Common myeloid progenitor, CD34-positive (primary cell): Measurements from ENCODE around the gene POSTN.

ENCODE experiments used
- CTCF ChIA-PET: fragments of 350-600 bp; sonication (Branson Sonifier 250); formaldehyde crosslinking; loops from one replicate; lab custom pipeline; 2021; ENCODE audit warnings: antibody characterized with exemption; lab: Charles Lee
- POLR2A ChIA-PET: fragments of 350-600 bp; sonication (Branson Sonifier 250); formaldehyde crosslinking; loops from one replicate; lab custom pipeline; 2021; ENCODE audit warnings: antibody characterized with exemption; lab: Charles Lee
- DNase-seq, 3 donors: peaks; one replicate each; pipeline versions ENCODE4 v3.0.0 to v3.0.0-alpha.2; 2013
- H3K27ac ChIP-seq, 2 experiments: 1 replicate in 1 of 2; 2 replicates in 1 of 2; pipeline ENCODE4 v1.7.0; 2013; ENCODE audit warnings: inconsistent platforms in 2 of 2, low read length in 2 of 2, mild to moderate bottlenecking in 2 of 2, low read depth in 1 of 2, moderate library complexity in 1 of 2; ENCODE audit not compliant: severe bottlenecking in 2 of 2, insufficient read depth in 1 of 2, poor library complexity in 1 of 2
- H3K27me3 ChIP-seq, 5 experiments: replicated peaks in 2 of 5; 1 replicate in 3 of 5; 2 replicates in 2 of 5; pipeline versions ENCODE4 v1.6.1 to v1.7.0; 2013; ENCODE audit warnings: low read length in 4 of 5, mild to moderate bottlenecking in 2 of 5, moderate library complexity in 2 of 5, inconsistent platforms in 1 of 5; ENCODE audit not compliant: insufficient read depth in 5 of 5, control insufficient read depth in 4 of 5
- H3K36me3 ChIP-seq, 4 experiments: 1 replicate in 2 of 4; 2 replicates in 2 of 4; pipeline versions ENCODE4 v1.6.1 to v1.7.0; 2013; ENCODE audit warnings: low read length in 3 of 4, control low read depth in 1 of 4, mild to moderate bottlenecking in 1 of 4; ENCODE audit not compliant: control insufficient read depth in 4 of 4, insufficient read depth in 4 of 4
- H3K4me1 ChIP-seq, 4 experiments: 1 replicate in 3 of 4; 2 replicates in 1 of 4; pipeline versions ENCODE4 v1.6.1 to v1.7.1; 2013; ENCODE audit warnings: low read length in 3 of 4, mild to moderate bottlenecking in 3 of 4, control low read depth in 1 of 4, inconsistent platforms in 1 of 4, moderate library complexity in 1 of 4; ENCODE audit not compliant: control insufficient read depth in 4 of 4, insufficient read depth in 4 of 4; ENCODE audit errors: control extremely low read depth in 1 of 4
- H3K4me3 ChIP-seq, 7 experiments: 1 replicate in 4 of 7; 2 replicates in 3 of 7; pipeline versions ENCODE4 v1.5.1 to v1.7.0; 2013; ENCODE audit warnings: mild to moderate bottlenecking in 7 of 7, low read length in 6 of 7, moderate library complexity in 6 of 7, inconsistent platforms in 2 of 7, low read depth in 2 of 7, control low read depth in 1 of 7; ENCODE audit not compliant: insufficient read depth in 4 of 7, control insufficient read depth in 1 of 7; ENCODE audit errors: extremely low read depth in 1 of 7
- H3K9me3 ChIP-seq, 5 experiments: 1 replicate in 4 of 5; 2 replicates in 1 of 5; pipeline versions ENCODE4 v1.6.1 to v1.7.1; 2013; ENCODE audit warnings: low read length in 4 of 5, mild to moderate bottlenecking in 2 of 5, inconsistent platforms in 1 of 5, low read depth in 1 of 5, moderate library complexity in 1 of 5; ENCODE audit not compliant: control insufficient read depth in 4 of 5, insufficient read depth in 2 of 5; ENCODE audit errors: control extremely low read depth in 1 of 5
- WGBS: methylation state at CpG from one replicate; pipeline ENCODE4 v1.1.5; 2013; ENCODE audit not compliant: insufficient coverage; 5-methylcytosine and 5-hydroxymethylcytosine counted together

The POSTN gene

GRCh38 chr13:37544995-37545394 is 53.6 kb downstream of the POSTN start:
- POLR2A ChIA-PET: interaction anchor here (0.7 kb wide), 1 partner anchor 49 kb away, joined by 3 read pairs; no protein-coding TSS in a partner anchor
- H3K36me3 ChIP-seq: no peaks in the 10 kb centered on the region
- no peaks in the 10 kb centered on the region for H3K4me1 ChIP-seq
- CTCF ChIA-PET: no interaction called here
- H3K27me3 ChIP-seq: no peaks in the 10 kb centered on the region
- WGBS: 88% methylated on average over 2 of the region's 3 CpGs
- no peak for DNase-seq
- no peak overlapping the region for H3K4me3 ChIP-seq
- H3K27ac ChIP-seq: no peak overlapping the region
- H3K9me3 ChIP-seq: peaks cover 0 to 4% (median 0%) of the 10 kb centered on the region in 5 experiments

- no peak for DNase-seq
- CTCF ChIA-PET: no interaction called here
- H3K9me3 ChIP-seq: no peaks in the 10 kb centered on the region
- no CpG with 5 or more reads among the region's 3 CpGs for WGBS
- H3K4me3 ChIP-seq: no peak overlapping the region
- no peak overlapping the region for H3K27ac ChIP-seq
- POLR2A ChIA-PET: no interaction called here
- no peaks in the 10 kb centered on the region for H3K4me1 ChIP-seq
- no peaks in the 10 kb centered on the region for H3K36me3 ChIP-seq
- H3K27me3 ChIP-seq: no peaks in the 10 kb centered on the region
Observed at GRCh38 chr13:37539976-37540605, 58.5 kb downstream of the POSTN start.

GRCh38 chr13:37539170-37539569 is 59.4 kb downstream of the POSTN start:
- no peaks in the 10 kb centered on the region for H3K27me3 ChIP-seq
- DNase-seq: no peak
- H3K9me3 ChIP-seq: no peaks in the 10 kb centered on the region
- WGBS: no CpG with 5 or more reads among the region's 2 CpGs
- ChIA-PET CTCF (no interaction called here), POLR2A (no interaction called here)
- no peaks in the 10 kb centered on the region for H3K36me3 ChIP-seq
- H3K4me1 ChIP-seq: no peaks in the 10 kb centered on the region
- no peak overlapping the region for H3K4me3 ChIP-seq
- H3K27ac ChIP-seq: no peak overlapping the region

GRCh38 chr13:37535501-37535900 is 63.1 kb downstream of the POSTN start:
- no peaks in the 10 kb centered on the region for H3K4me1 ChIP-seq
- no peaks in the 10 kb centered on the region for H3K36me3 ChIP-seq
- peaks cover 0 to 5% (median 2%) of the 10 kb centered on the region in 5 experiments for H3K9me3 ChIP-seq
- DNase-seq: no peak
- H3K27ac ChIP-seq: no peak overlapping the region
- ChIA-PET CTCF (no interaction called here), POLR2A (no interaction called here)
- WGBS: no CpG with 5 or more reads among the region's 2 CpGs
- H3K27me3 ChIP-seq: no peaks in the 10 kb centered on the region
- H3K4me3 ChIP-seq: no peak overlapping the region

DNA sequence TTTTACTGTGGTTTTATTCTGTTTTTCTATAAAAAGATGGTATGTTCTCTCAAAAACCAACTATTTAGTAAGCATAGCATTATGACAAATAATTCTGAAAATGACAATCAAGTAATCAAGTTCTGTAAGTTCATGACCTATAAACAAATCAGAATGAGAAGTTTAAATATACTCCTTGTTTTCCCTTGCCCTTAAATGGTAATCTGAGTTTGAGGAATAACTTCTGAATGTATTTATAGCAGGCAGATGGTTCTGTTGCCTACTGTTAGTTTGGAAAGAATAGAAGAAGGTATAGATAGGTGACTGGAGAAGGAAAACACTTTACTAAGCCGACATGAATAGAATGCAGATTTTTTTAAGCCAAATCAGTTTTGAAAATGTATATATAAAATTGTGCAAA is 63.9 kb downstream of the POSTN start:
- Histone ChIP-seq H3K9me3 (peaks cover 0 to 5% (median 2%) of the 10 kb centered on the region in 5 experiments), H3K36me3 (no peaks in the 10 kb centered on the region), H3K4me3 (no peak overlapping the region), H3K27ac (no peak overlapping the region), H3K4me1 (no peaks in the 10 kb centered on the region), H3K27me3 (no peaks in the 10 kb centered on the region)
- CTCF ChIA-PET: no interaction called here
- no peak for DNase-seq
- WGBS: no CpG with 5 or more reads among the region's 1 CpG
- POLR2A ChIA-PET: no interaction called here

- Histone ChIP-seq H3K27me3 (no peaks in the 10 kb centered on the region), H3K9me3 (peaks cover 0 to 5% (median 2%) of the 10 kb centered on the region in 5 experiments), H3K4me1 (no peaks in the 10 kb centered on the region), H3K36me3 (no peaks in the 10 kb centered on the region), H3K4me3 (no peak overlapping the region), H3K27ac (no peak overlapping the region)
- WGBS: 100% methylated on average over 1 of the region's 3 CpGs
- no peak for DNase-seq
- POLR2A ChIA-PET: no interaction called here
- CTCF ChIA-PET: no interaction called here
Observed at GRCh38 chr13:37534181-37534580, 64.4 kb downstream of the POSTN start.

DNA sequence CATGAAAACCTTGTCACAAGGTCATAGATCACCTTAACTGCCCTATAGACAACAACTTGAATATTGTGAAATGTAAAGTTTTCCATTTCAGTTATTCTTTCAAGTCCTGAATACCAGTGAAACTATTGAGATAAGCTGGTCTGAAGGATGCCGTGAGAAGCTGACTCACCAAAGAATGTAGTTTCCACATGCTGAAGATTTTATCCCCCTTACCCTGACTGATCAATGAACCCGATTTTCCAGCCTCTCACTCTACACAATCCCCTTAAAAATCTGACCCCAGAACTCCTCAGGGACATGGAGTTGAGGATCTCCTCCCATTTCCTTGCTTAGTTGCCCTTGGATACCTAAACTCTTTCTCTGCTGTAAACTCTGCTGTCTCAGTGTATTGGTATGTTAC is 67.5 kb downstream of the POSTN start:
- 72% methylated on average over 2 of the region's 2 CpGs for WGBS
- ChIA-PET CTCF (interaction anchor here (2.1 kb wide), 1 partner anchor 9 kb away, joined by 5 read pairs; no protein-coding TSS in a partner anchor), POLR2A (no interaction called here)
- Histone ChIP-seq H3K4me3 (no peak overlapping the region), H3K4me1 (no peaks in the 10 kb centered on the region), H3K27me3 (no peaks in the 10 kb centered on the region), H3K9me3 (peaks cover 0 to 5% (median 2%) of the 10 kb centered on the region in 5 experiments), H3K36me3 (no peaks in the 10 kb centered on the region), H3K27ac (no peak overlapping the region)
- no peak for DNase-seq
